Karpas-422 (cell line): ENCODE results near the gene HOXB9. TPM values are rescaled to one million over a fixed set of nuclear protein-coding genes. Genes with fewer than 3 reads are reported as not detected.

Experiments
- DNase-seq: peaks from one replicate; pipeline ENCODE4 v3.0.0-alpha.2; 2015
- H2AFZ ChIP-seq: fragments of 200-600 bp; sonication (generic); 2 replicates; pipeline ENCODE4 v1.6.1; 2014; ENCODE audit warnings: antibody characterized with exemption, low read length, mixed read lengths
- H3K27ac ChIP-seq: fragments of 200-600 bp; sonication (generic); 2 replicates; pipeline ENCODE4 v1.5.1; 2014; ENCODE audit warnings: mild to moderate bottlenecking, low read length, moderate library complexity
- H3K27me3 ChIP-seq: fragments of 200-600 bp; sonication (generic); 2 replicates; pipeline ENCODE4 v1.6.1; 2014; ENCODE audit warnings: low read length, mixed read lengths
- H3K36me3 ChIP-seq: fragments of 200-600 bp; sonication (generic); 2 replicates; pipeline ENCODE4 v1.6.1; 2014; ENCODE audit warnings: low read length, mixed read lengths; ENCODE audit not compliant: insufficient read depth
- H3K4me1 ChIP-seq: fragments of 200-600 bp; sonication (generic); 2 replicates; pipeline ENCODE4 v1.6.1; 2014; ENCODE audit warnings: mild to moderate bottlenecking, low read length, mixed read lengths
- H3K4me2 ChIP-seq: fragments of 200-600 bp; sonication (generic); 2 replicates; pipeline ENCODE4 v1.6.1; 2014; ENCODE audit warnings: low read length, low read depth, mild to moderate bottlenecking; ENCODE audit not compliant: poor library complexity, severe bottlenecking
- H3K4me3 ChIP-seq: fragments of 200-600 bp; sonication (generic); 2 replicates; pipeline ENCODE4 v1.5.1; 2014; ENCODE audit warnings: mild to moderate bottlenecking, antibody characterized with exemption, low read length, mixed read lengths
- H3K79me2 ChIP-seq: fragments of 200-600 bp; sonication (generic); 2 replicates; pipeline ENCODE4 v1.6.1; 2014; ENCODE audit warnings: mild to moderate bottlenecking, low read length, mixed read lengths
- H3K9ac ChIP-seq: fragments of 200-600 bp; sonication (generic); 2 replicates; pipeline ENCODE4 v1.6.0; 2014; ENCODE audit warnings: low read length
- H3K9me2 ChIP-seq: fragments of 200-600 bp; sonication (generic), shearing (Covaris generic); replicated peaks from 2 replicates; pipeline ENCODE4 v1.6.0; 2014; ENCODE audit warnings: mild to moderate bottlenecking, low read length, moderate library complexity; ENCODE audit not compliant: insufficient read depth
- H3K9me3 ChIP-seq: fragments of 300-700, 200-600 bp; sonication (generic); 2 replicates; pipeline ENCODE4 v1.6.1; 2014; ENCODE audit warnings: low read length, mixed read lengths
- H4K20me1 ChIP-seq: fragments of 200-600 bp; sonication (generic); 2 replicates; pipeline ENCODE4 v1.6.1; 2014; ENCODE audit warnings: mild to moderate bottlenecking, antibody characterized with exemption, low read length, low read depth; ENCODE audit not compliant: insufficient read depth
- total RNA-seq: library from RNA; depleted of rRNA; stranded (reverse); fragments of >200 nt; shearing (Covaris generic); gene quantifications from 2 replicates; pipeline ENCODE4 v1.2.3, GENCODE V29; 2014; ENCODE audit warnings: low replicate concordance

HOXB9 gene
- total RNA-seq, 1 experiment from 2014 or later: 0.82 TPM

GRCh38 chr17:48628649-48629410 is 2.7 kb upstream of the HOXB9 start:
- Histone ChIP-seq H3K9me3 (no peaks in the 10 kb centered on the region), H2AFZ (no peak overlapping the region), H3K36me3 (no peaks in the 10 kb centered on the region), H3K4me1 (peaks cover 11% of the 10 kb centered on the region), H3K9ac (no peak overlapping the region), H3K9me2 (no peaks in the 10 kb centered on the region), H3K27me3 (no peaks in the 10 kb centered on the region), H3K4me3 (no peak overlapping the region), H3K4me2 (no peak overlapping the region), H3K27ac (no peak overlapping the region), H3K79me2 (no peaks in the 10 kb centered on the region), H4K20me1 (no peaks in the 10 kb centered on the region)
- no peak for DNase-seq

GRCh38 chr17:48627623-48628521 is 1.7 kb upstream of the HOXB9 start:
- Histone ChIP-seq H3K9me2 (no peaks in the 10 kb centered on the region), H3K27me3 (no peaks in the 10 kb centered on the region), H4K20me1 (no peaks in the 10 kb centered on the region), H2AFZ (no peak overlapping the region), H3K27ac (no peak overlapping the region), H3K36me3 (no peaks in the 10 kb centered on the region), H3K79me2 (no peaks in the 10 kb centered on the region), H3K9me3 (no peaks in the 10 kb centered on the region), H3K4me1 (peaks cover 11% of the 10 kb centered on the region), H3K4me3 (no peak overlapping the region), H3K4me2 (no peak overlapping the region), H3K9ac (no peak overlapping the region)
- no peak for DNase-seq

- peak overlapping the region; percentile 60 for H3K4me2 ChIP-seq
- no peak for DNase-seq
- H3K9ac ChIP-seq: no peak overlapping the region
- no peak overlapping the region for H3K27ac ChIP-seq
- no peaks in the 10 kb centered on the region for H3K9me3 ChIP-seq
- H3K4me3 ChIP-seq: peak overlapping the region; percentile 59; the same call in 1 of the 2 replicates
- no peaks in the 10 kb centered on the region for H3K9me2 ChIP-seq
- H3K27me3 ChIP-seq: no peaks in the 10 kb centered on the region
- H3K36me3 ChIP-seq: no peaks in the 10 kb centered on the region
- H4K20me1 ChIP-seq: no peaks in the 10 kb centered on the region
- no peaks in the 10 kb centered on the region for H3K79me2 ChIP-seq
- peaks cover 11% of the 10 kb centered on the region for H3K4me1 ChIP-seq
- no peak overlapping the region; the same call in 1 of the 2 replicates for H2AFZ ChIP-seq
These were observed 1.0 kb upstream of the HOXB9 start for GRCh38 chr17:48627118-48627597.

- H2AFZ ChIP-seq: no peak overlapping the region; the same call in 1 of the 2 replicates
- peak overlapping the region; percentile 59 for H3K4me2 ChIP-seq
- no peak for DNase-seq
- H3K9ac ChIP-seq: peak overlapping the region; percentile 47
- peak overlapping the region; percentile 43; the same call in 1 of the 2 replicates for H3K4me3 ChIP-seq
- H3K9me3 ChIP-seq: no peaks in the 10 kb centered on the region
- H3K36me3 ChIP-seq: no peaks in the 10 kb centered on the region
- peaks cover 11% of the 10 kb centered on the region for H3K4me1 ChIP-seq
- no peaks in the 10 kb centered on the region for H3K9me2 ChIP-seq
- H3K27me3 ChIP-seq: no peaks in the 10 kb centered on the region
- H3K79me2 ChIP-seq: no peaks in the 10 kb centered on the region
- H4K20me1 ChIP-seq: no peaks in the 10 kb centered on the region
- H3K27ac ChIP-seq: no peak overlapping the region
These were observed 488 bp downstream of the HOXB9 start for GRCh38 chr17:48625495-48626244.

GRCh38 chr17:48624544-48625494 is 1.3 kb downstream of the HOXB9 start:
- H3K27ac ChIP-seq: no peak overlapping the region
- no peak overlapping the region for H3K4me2 ChIP-seq
- H3K4me3 ChIP-seq: no peak overlapping the region
- no peak for DNase-seq
- no peaks in the 10 kb centered on the region for H3K27me3 ChIP-seq
- no peak overlapping the region for H3K9ac ChIP-seq
- H3K9me3 ChIP-seq: no peaks in the 10 kb centered on the region
- no peaks in the 10 kb centered on the region for H4K20me1 ChIP-seq
- no peaks in the 10 kb centered on the region for H3K36me3 ChIP-seq
- H3K79me2 ChIP-seq: no peaks in the 10 kb centered on the region
- H2AFZ ChIP-seq: no peak overlapping the region
- no peaks in the 10 kb centered on the region for H3K9me2 ChIP-seq
- peaks cover 11% of the 10 kb centered on the region for H3K4me1 ChIP-seq

GRCh38 chr17:48624118-48624517 is 2.0 kb downstream of the HOXB9 start:
- no peaks in the 10 kb centered on the region for H3K79me2 ChIP-seq
- no peaks in the 10 kb centered on the region for H4K20me1 ChIP-seq
- H3K4me2 ChIP-seq: no peak overlapping the region

GRCh38 chr17:48623583-48623982 is 2.6 kb downstream of the HOXB9 start:
- no peaks in the 10 kb centered on the region for H3K9me3 ChIP-seq
- no peak overlapping the region for H3K4me3 ChIP-seq
- H3K4me2 ChIP-seq: no peak overlapping the region
- H3K36me3 ChIP-seq: no peaks in the 10 kb centered on the region
- no peak overlapping the region for H3K9ac ChIP-seq
- no peak for DNase-seq
- no peaks in the 10 kb centered on the region for H3K27me3 ChIP-seq
- peaks cover 11% of the 10 kb centered on the region for H3K4me1 ChIP-seq
- H4K20me1 ChIP-seq: no peaks in the 10 kb centered on the region
- no peak overlapping the region for H3K27ac ChIP-seq
- H3K79me2 ChIP-seq: no peaks in the 10 kb centered on the region
- H2AFZ ChIP-seq: no peak overlapping the region
- no peaks in the 10 kb centered on the region for H3K9me2 ChIP-seq

More at GRCh38 chr17:48624118-48624517, 2.0 kb downstream of the HOXB9 start:
- H3K4me3 ChIP-seq: no peak overlapping the region
- H3K36me3 ChIP-seq: no peaks in the 10 kb centered on the region
- no peaks in the 10 kb centered on the region for H3K27me3 ChIP-seq
- no peaks in the 10 kb centered on the region for H3K9me2 ChIP-seq
- no peak overlapping the region for H3K27ac ChIP-seq
- H3K4me1 ChIP-seq: peaks cover 11% of the 10 kb centered on the region
- H3K9me3 ChIP-seq: no peaks in the 10 kb centered on the region
- no peak overlapping the region for H3K9ac ChIP-seq
- DNase-seq: no peak
- H2AFZ ChIP-seq: no peak overlapping the region
